Measurements from ENCODE around the gene TRIB2. TPM values are rescaled to one million over a fixed set of nuclear protein-coding genes. Genes with fewer than 3 reads are reported as not detected.

The TRIB2 gene
- total RNA-seq, 1 donor from 2014 or later, result 68.8 TPM

DNA sequence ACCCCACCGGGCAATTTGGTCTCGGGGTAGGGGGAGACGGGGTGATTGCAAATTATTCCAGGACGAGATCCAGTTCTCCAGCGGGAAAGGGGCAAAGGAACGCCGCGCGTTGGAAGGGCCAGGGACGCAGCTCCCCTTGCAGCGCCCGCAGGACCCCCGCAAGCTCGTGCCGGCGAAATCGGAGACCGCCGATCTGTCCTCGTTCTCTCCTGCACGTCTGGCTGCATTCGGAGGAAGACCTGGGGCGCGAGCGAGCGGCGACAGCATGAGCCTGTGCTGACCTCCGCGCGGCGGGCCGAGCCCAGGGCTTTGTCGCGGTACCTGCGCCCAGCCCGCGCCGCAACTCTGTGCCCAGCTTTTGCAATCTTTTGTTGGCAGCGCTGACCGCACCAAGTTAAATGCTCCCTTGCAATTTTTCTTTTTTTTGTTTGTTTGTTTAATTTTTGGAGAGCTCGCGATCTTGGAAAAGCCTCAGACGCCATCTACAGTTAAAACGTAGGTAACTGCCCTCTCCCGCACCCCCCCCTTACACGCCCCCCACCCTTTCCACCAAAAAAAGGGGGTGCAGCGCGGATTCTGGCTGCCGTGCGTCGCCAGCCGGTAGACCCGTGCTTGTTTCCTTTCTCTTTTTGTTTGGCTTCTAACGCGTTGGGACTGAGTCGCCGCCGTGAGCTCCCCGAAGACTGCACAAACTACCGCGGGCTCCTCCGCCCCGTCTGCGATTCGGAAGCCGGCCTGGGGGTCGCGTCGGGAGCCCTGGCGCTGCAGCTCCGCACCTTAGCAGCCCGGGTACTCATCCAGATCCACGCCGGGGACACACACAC lies 667 bp downstream of the TRIB2 start:
- H3K27me3 Mint-ChIP-seq (ENCODE audit: insufficient read depth, low read depth), result peaks cover 4% of the 10 kb centered on the region
- H4K20me1 ChIP-seq (ENCODE audit: low read depth), result peaks cover 34% of the 10 kb centered on the region
- H3K79me2 ChIP-seq (ENCODE audit: low read depth), result peaks cover 49% of the 10 kb centered on the region
- H3K4me1 Mint-ChIP-seq, result peaks cover 38% of the 10 kb centered on the region
- H3K27ac ChIP-seq, result peak overlapping the region; percentile 73
- DNase-seq (ENCODE audit: low spot score), result peak; percentile 88
- H3K4me3 ChIP-seq, result peak overlapping the region; percentile 94
- H3K36me3 ChIP-seq, result no peaks in the 10 kb centered on the region
- peaks cover 27% of the 10 kb centered on the region for H3K4me1 ChIP-seq
- peaks cover 10% of the 10 kb centered on the region for H3K36me3 Mint-ChIP-seq
- H3K9me3 ChIP-seq (ENCODE audit: low read depth), result no peaks in the 10 kb centered on the region
- H3K27me3 ChIP-seq, result no peaks in the 10 kb centered on the region
- peak overlapping the region; percentile 94 for H3K4me2 ChIP-seq
- H3F3A ChIP-seq (ENCODE audit: low read depth), result peaks cover 37% of the 10 kb centered on the region
- peak overlapping the region; percentile 54 for H3K9ac ChIP-seq
- no peaks in the 10 kb centered on the region for H3K9me3 Mint-ChIP-seq
- TF ChIP-seq EZH2phosphoT487 (IDR thresholded peaks at IDR 0.05), result no peak
- TF ChIP-seq, protein P1, sequence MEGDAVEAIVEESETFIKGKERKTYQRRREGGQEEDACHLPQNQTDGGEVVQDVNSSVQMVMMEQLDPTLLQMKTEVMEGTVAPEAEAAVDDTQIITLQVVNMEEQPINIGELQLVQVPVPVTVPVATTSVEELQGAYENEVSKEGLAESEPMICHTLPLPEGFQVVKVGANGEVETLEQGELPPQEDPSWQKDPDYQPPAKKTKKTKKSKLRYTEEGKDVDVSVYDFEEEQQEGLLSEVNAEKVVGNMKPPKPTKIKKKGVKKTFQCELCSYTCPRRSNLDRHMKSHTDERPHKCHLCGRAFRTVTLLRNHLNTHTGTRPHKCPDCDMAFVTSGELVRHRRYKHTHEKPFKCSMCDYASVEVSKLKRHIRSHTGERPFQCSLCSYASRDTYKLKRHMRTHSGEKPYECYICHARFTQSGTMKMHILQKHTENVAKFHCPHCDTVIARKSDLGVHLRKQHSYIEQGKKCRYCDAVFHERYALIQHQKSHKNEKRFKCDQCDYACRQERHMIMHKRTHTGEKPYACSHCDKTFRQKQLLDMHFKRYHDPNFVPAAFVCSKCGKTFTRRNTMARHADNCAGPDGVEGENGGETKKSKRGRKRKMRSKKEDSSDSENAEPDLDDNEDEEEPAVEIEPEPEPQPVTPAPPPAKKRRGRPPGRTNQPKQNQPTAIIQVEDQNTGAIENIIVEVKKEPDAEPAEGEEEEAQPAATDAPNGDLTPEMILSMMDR (IDR thresholded peaks at IDR 0.05), result peak; percentile 53
- peak overlapping the region; percentile 94 for H3K27ac Mint-ChIP-seq
- H3K4me3 Mint-ChIP-seq, result peak overlapping the region; percentile 99
- peak overlapping the region; percentile 7 for H2AFZ ChIP-seq (replicated peaks)

DNA sequence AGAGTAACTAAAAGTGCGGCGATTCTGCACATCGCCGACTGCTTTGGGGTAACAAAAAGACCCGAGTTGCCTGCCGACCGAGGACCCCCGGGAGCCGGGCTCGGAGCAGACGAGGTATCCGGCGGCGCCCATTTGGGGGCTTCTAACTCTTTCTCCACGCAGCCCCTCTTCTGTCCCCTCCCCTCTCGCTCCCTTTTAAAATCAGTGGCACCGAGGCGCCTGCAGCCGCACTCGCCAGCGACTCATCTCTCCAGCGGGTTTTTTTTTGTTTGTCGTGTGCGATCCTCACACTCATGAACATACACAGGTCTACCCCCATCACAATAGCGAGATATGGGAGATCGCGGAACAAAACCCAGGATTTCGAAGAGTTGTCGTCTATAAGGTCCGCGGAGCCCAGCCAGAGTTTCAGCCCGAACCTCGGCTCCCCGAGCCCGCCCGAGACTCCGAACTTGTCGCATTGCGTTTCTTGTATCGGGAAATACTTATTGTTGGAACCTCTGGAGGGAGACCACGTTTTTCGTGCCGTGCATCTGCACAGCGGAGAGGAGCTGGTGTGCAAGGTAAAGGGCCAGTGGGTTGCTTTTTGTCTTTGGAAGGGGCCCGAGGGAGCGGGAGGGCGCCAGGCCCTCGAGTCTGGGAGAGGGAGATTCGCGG lies 1.4 kb downstream of the TRIB2 start:
- H2AFZ ChIP-seq (replicated peaks), result peak overlapping the region; percentile 7
- peak; percentile 69 for DNase-seq (ENCODE audit: low spot score)
- peak overlapping the region; percentile 94 for H3K4me2 ChIP-seq

DNA sequence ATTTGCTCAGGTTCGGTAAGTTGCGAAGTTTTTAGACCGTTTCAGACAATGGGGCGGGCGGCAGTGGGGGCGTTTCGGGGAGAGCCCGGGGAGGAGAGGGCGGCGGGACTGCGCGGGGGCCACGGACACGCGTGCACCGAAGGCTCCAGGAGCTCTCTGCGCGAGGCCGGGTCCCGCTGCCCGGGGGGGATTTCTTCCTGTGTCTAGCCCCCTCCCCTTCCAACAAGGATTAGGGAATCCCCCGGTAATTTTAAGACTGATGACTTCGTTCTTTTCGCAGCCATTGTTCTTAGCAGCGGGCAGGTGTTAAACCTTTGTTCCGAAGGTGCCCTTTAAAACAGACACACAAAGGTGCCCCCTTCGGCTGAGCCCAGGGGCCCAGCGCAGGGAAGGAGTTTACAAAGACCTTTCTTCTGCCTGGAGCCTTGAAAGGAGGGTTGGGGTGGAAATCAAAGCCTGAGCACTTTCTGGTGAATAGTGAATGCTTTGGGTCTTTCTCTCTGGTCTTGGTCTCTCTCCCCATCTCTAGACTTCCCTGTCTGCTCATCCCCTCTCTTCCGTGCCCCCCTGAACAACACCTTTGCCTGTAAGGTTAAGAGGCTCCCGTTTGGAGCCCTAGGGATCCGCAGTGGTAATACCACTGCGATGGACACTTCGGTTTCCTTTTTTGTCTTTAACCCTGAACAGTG lies 2.1 kb downstream of the TRIB2 start:
- Histone ChIP-seq H3K4me2 (peak overlapping the region; percentile 94), H3K4me1 (peaks cover 29% of the 10 kb centered on the region), H3K4me3 (peak overlapping the region; percentile 94), H4K20me1 (ENCODE audit: low read depth) (peaks cover 48% of the 10 kb centered on the region), H2AFZ (replicated peaks) (no peak overlapping the region), H3K9me3 (ENCODE audit: low read depth) (no peaks in the 10 kb centered on the region), H3K79me2 (ENCODE audit: low read depth) (peaks cover 63% of the 10 kb centered on the region), H3K9ac (peak overlapping the region; percentile 54), H3K36me3 (peaks cover 1% of the 10 kb centered on the region), H3F3A (ENCODE audit: low read depth) (peaks cover 37% of the 10 kb centered on the region), H3K27ac (peak overlapping the region; percentile 73), H3K27me3 (no peaks in the 10 kb centered on the region)
- Mint-ChIP-seq H3K36me3 (peaks cover 24% of the 10 kb centered on the region), H3K27me3 (ENCODE audit: insufficient read depth, low read depth) (peaks cover 6% of the 10 kb centered on the region), H3K4me3 (peak overlapping the region; percentile 99), H3K27ac (peak overlapping the region; percentile 94), H3K9me3 (no peaks in the 10 kb centered on the region), H3K4me1 (peaks cover 51% of the 10 kb centered on the region)
- DNase-seq (ENCODE audit: low spot score), result peak; percentile 88
- TF ChIP-seq, protein P1 (IDR thresholded peaks at IDR 0.05), result peak; percentile 6
- TF ChIP-seq EZH2phosphoT487 (IDR thresholded peaks at IDR 0.05), result peak; percentile 86
- TF ChIP-seq EZH2 (IDR thresholded peaks at IDR 0.05), result no peak

More for the DNA sequence above, 1.4 kb downstream of the TRIB2 start:
- Mint-ChIP-seq H3K9me3 (no peaks in the 10 kb centered on the region), H3K27ac (peak overlapping the region; percentile 94), H3K4me1 (peaks cover 45% of the 10 kb centered on the region), H3K36me3 (peaks cover 17% of the 10 kb centered on the region), H3K27me3 (ENCODE audit: insufficient read depth, low read depth) (peaks cover 4% of the 10 kb centered on the region), H3K4me3 (peak overlapping the region; percentile 99)
- TF ChIP-seq EZH2phosphoT487 (IDR thresholded peaks at IDR 0.05) (no peak), EZH2 (IDR thresholded peaks at IDR 0.05) (no peak)
- TF ChIP-seq, protein P1 (IDR thresholded peaks at IDR 0.05), result no peak
- no peaks in the 10 kb centered on the region for H3K36me3 ChIP-seq
- H3F3A ChIP-seq (ENCODE audit: low read depth), result peaks cover 37% of the 10 kb centered on the region
- peak overlapping the region; percentile 94 for H3K4me3 ChIP-seq
- no peaks in the 10 kb centered on the region for H3K27me3 ChIP-seq
- H3K27ac ChIP-seq, result peak overlapping the region; percentile 73
- H3K79me2 ChIP-seq (ENCODE audit: low read depth), result peaks cover 56% of the 10 kb centered on the region
- peaks cover 41% of the 10 kb centered on the region for H4K20me1 ChIP-seq (ENCODE audit: low read depth)
- H3K9ac ChIP-seq, result peak overlapping the region; percentile 54
- no peaks in the 10 kb centered on the region for H3K9me3 ChIP-seq (ENCODE audit: low read depth)
- peaks cover 29% of the 10 kb centered on the region for H3K4me1 ChIP-seq
